Endothelial cell of umbilical vein (primary cell): Measurements from ENCODE around the gene IL10RB. TPM values are rescaled to one million over a fixed set of nuclear protein-coding genes. Genes with fewer than 3 reads are reported as not detected.

Source experiments
- BruUV-seq: library from RNA; stranded (reverse); fragments of 400-500 nt; replicated peaks from 2 replicates; lab custom pipeline; 2021; lab: Mats Ljungman, UMichigan
- CTCF ChIA-PET: fragments of 300-600, 350-600 bp; sonication (Branson Sonifier 250); formaldehyde crosslinking; loops from one replicate; lab custom pipeline; 2021; ENCODE audit warnings: antibody characterized with exemption, inconsistent platforms; lab: Charles Lee
- POLR2A ChIA-PET: fragments of 300-600, 350-600 bp; sonication (Branson Sonifier 250); formaldehyde crosslinking; loops from one replicate; lab custom pipeline; 2021; ENCODE audit warnings: antibody characterized with exemption, inconsistent platforms; lab: Charles Lee
- DNase-seq: peaks from one replicate; pipeline ENCODE4 v3.0.0-alpha.2; 2011; ENCODE audit warnings: low read depth, low spot score
- FAIRE-seq: peaks from 2 replicates; lab custom pipeline; 2011; peaks lifted over from hg19 to GRCh38; lab: Jason Lieb, UNC
- H2AFZ ChIP-seq: 2 replicates; pipeline ENCODE4 v1.6.0; 2012; ENCODE audit warnings: low read depth, low read length, control low read depth, inconsistent platforms
- H3K27ac ChIP-seq: 2 replicates; pipeline ENCODE4 v1.5.1; 2011; ENCODE audit warnings: low read depth, mild to moderate bottlenecking, control low read depth, low read length, moderate library complexity; ENCODE audit not compliant: insufficient read depth
- H3K27me3 ChIP-seq, 2 experiments: 2 replicates each; pipeline versions ENCODE4 v1.6.0 to v1.6.1; 2011; ENCODE audit warnings: low read length in 2 of 2, mixed read lengths in 1 of 2; ENCODE audit not compliant: control insufficient read depth in 2 of 2, insufficient read depth in 2 of 2
- H3K36me3 ChIP-seq, 2 experiments: 2 replicates in 1 of 2; 3 replicates in 1 of 2; pipeline ENCODE4 v1.5.1; 2011; ENCODE audit warnings: low read length in 2 of 2, mild to moderate bottlenecking in 1 of 2, moderate library complexity in 1 of 2; ENCODE audit not compliant: control insufficient read depth in 2 of 2, insufficient read depth in 2 of 2; ENCODE audit errors: extremely low read depth in 1 of 2
- H3K4me1 ChIP-seq: 3 replicates; pipeline ENCODE4 v1.5.1; 2011; ENCODE audit warnings: mild to moderate bottlenecking, low read length; ENCODE audit not compliant: control insufficient read depth, insufficient read depth; ENCODE audit errors: extremely low read depth
- H3K4me2 ChIP-seq: 2 replicates; pipeline ENCODE4 v1.6.1; 2011; ENCODE audit warnings: low read length, control low read depth, mixed read lengths; ENCODE audit not compliant: insufficient read depth
- H3K4me3 ChIP-seq, 3 experiments: fragments of 200-600 bp in 1 of 3; sonication (generic), shearing (Covaris generic) in 1 of 3; replicated peaks in 1 of 3; 2 replicates each; pipeline ENCODE4 v1.5.1; 2011 to 2016; ENCODE audit warnings: control low read depth in 3 of 3, low read length in 3 of 3, mild to moderate bottlenecking in 2 of 3, inconsistent platforms in 1 of 3, low read depth in 1 of 3, moderate library complexity in 1 of 3; ENCODE audit not compliant: insufficient read depth in 1 of 3
- H3K79me2 ChIP-seq: 2 replicates; pipeline ENCODE4 v1.6.0; 2012; ENCODE audit warnings: low read length, inconsistent platforms; ENCODE audit not compliant: control insufficient read depth, insufficient read depth
- H3K9ac ChIP-seq: replicated peaks from 2 replicates; pipeline ENCODE3; 2011; ENCODE audit warnings: low read length, control low read depth; ENCODE audit not compliant: insufficient read depth; ENCODE audit errors: extremely low read depth
- H3K9me1 ChIP-seq: replicated peaks from 3 replicates; pipeline ENCODE4 v1.6.0; 2011; ENCODE audit warnings: mild to moderate bottlenecking, low read length; ENCODE audit not compliant: control insufficient read depth, insufficient read depth; ENCODE audit errors: extremely low read depth
- H3K9me3 ChIP-seq: replicated peaks from 2 replicates; pipeline ENCODE4 v1.5.1; 2012; ENCODE audit warnings: low read length, inconsistent platforms; ENCODE audit not compliant: control insufficient read depth, insufficient read depth
- H4K20me1 ChIP-seq: replicated peaks from 2 replicates; pipeline ENCODE3; 2011; ENCODE audit warnings: mild to moderate bottlenecking, low read length; ENCODE audit not compliant: control insufficient read depth, insufficient read depth; ENCODE audit errors: extremely low read depth
- EZH2 ChIP-seq: IDR thresholded peaks from 2 replicates; pipeline ENCODE4 v1.6.1; 2012; ENCODE audit warnings: borderline replicate concordance, low read depth, mild to moderate bottlenecking, moderate library complexity, low read length, inconsistent platforms; ENCODE audit not compliant: severe bottlenecking
- FOS ChIP-seq: IDR thresholded peaks from 2 replicates; pipeline ENCODE4 v1.6.1; 2011; ENCODE audit warnings: mild to moderate bottlenecking, low read length, moderate library complexity, borderline replicate concordance; ENCODE audit not compliant: insufficient read depth
- GATA2 ChIP-seq: IDR thresholded peaks from 2 replicates; pipeline ENCODE4 v1.7.0; 2011; ENCODE audit warnings: low read depth, mild to moderate bottlenecking, moderate library complexity, mixed read lengths, low read length; ENCODE audit not compliant: insufficient read length, insufficient read depth
- JUN ChIP-seq: IDR thresholded peaks from 2 replicates; pipeline ENCODE4 v1.6.1; 2011; ENCODE audit warnings: borderline replicate concordance, low read depth; ENCODE audit not compliant: insufficient read length, insufficient read depth
- MYC ChIP-seq: IDR thresholded peaks from one replicate; pipeline ENCODE4 v1.6.1; 2011; ENCODE audit warnings: mild to moderate bottlenecking, low read depth, low read length
- POLR2A ChIP-seq: IDR thresholded peaks from 2 replicates; pipeline ENCODE4 v1.6.1; 2012; ENCODE audit warnings: low read depth, mild to moderate bottlenecking, control low read depth, low read length
- POLR2AphosphoS5 ChIP-seq: IDR thresholded peaks from 2 replicates; pipeline ENCODE4 v1.6.1; 2012; ENCODE audit warnings: low read depth, mild to moderate bottlenecking, control low read depth, low read length, moderate library complexity; ENCODE audit not compliant: insufficient read depth
- dilution Hi-C: fragments of 300-500 bp; cut with MboI; formaldehyde crosslinking; loops from one replicate; pipeline ENCODE4 v1.15.0; 2019; ENCODE audit warnings: low sequenced_read_pairs; ENCODE audit not compliant: extremely low pct_ligation_motif_present
- intact Hi-C: fragments of 100-400 bp; cut with micrococcal nuclease; formaldehyde crosslinking; loops from one replicate; pipeline ENCODE4 v1.10.0; 2022
- polyA plus RNA-seq, 4 experiments: library from polyadenylated mRNA; depleted of rRNA in 3 of 4; stranded (reverse) in 3 of 4; unstranded in 1 of 4; fragments of >200 nt; gene quantifications; 2 replicates each; pipeline versions ENCODE4 v1.2.1 to v1.2.3, GENCODE V29; 2011 to 2012; ENCODE audit warnings: missing spikeins in 1 of 4
- total RNA-seq: library from RNA; stranded (reverse); gene quantifications from 2 replicates; pipeline ENCODE4 v1.2.3, GENCODE V29; 2021
- TF ChIP-seq, protein P1 (sequence below), 2 donors: IDR thresholded peaks; 1 replicate in 1 of 2; 2 replicates in 1 of 2; pipeline ENCODE4 v1.5.1; 2011; ENCODE audit warnings: low read length in 2 of 2, mild to moderate bottlenecking in 2 of 2, moderate library complexity in 2 of 2, control low read depth in 1 of 2, inconsistent platforms in 1 of 2, low read depth in 1 of 2; ENCODE audit not compliant: insufficient read depth in 1 of 2; ENCODE audit errors: extremely low read depth in 1 of 2
- TF ChIP-seq, protein P2 (sequence below): IDR thresholded peaks from 2 replicates; pipeline ENCODE4 v1.6.1; 2011; ENCODE audit not compliant: insufficient read depth, insufficient read length

IL10RB gene
- total and polyA plus RNA-seq, 2 donors (not counting 3 experiments of a cell fraction or from before 2014, with no cell fraction given), result 21.9 to 31.4 TPM

DNA sequence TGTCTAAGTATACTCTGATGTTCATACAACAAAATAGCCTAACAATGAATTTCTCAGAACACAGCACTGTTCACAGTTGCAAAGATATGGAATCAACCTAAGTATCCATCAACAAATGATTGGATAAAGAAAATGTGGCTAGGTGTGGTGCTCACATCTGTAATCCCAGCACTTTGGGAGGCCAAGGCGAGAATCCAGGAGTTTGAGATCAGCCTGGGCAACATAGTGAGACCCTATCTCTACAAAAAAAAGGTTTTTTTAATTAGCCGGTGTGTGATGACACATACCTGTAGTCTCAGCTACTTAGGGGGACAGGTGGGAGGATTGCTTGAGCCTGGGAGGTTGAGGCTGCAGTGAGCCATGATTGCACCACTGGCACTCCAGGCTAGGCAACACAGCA, 25.8 kb upstream of the IL10RB start:
- H3K4me3 ChIP-seq, result no peak overlapping the region
- H4K20me1 ChIP-seq, result no peaks in the 10 kb centered on the region
- H3K4me1 ChIP-seq, result peaks cover 9% of the 10 kb centered on the region
- H3K27me3 ChIP-seq, result no peaks in the 10 kb centered on the region
- no peak overlapping the region for H2AFZ ChIP-seq
- H3K79me2 ChIP-seq, result peaks cover 21% of the 10 kb centered on the region
- H3K9ac ChIP-seq, result no peak overlapping the region
- CTCF ChIA-PET, result no interaction called here
- dilution Hi-C loops, result no loop called here
- H3K27ac ChIP-seq, result no peak overlapping the region
- DNase-seq (no peak), FAIRE-seq (no peak)
- H3K36me3 ChIP-seq, result peaks cover 1 to 5% of the 10 kb centered on the region in 2 experiments
- H3K9me1 ChIP-seq, result no peaks in the 10 kb centered on the region
- H3K4me2 ChIP-seq, result no peak overlapping the region
- BruUV-seq, result no TSS peak
- no peak for TF ChIP-seq MYC
- TF ChIP-seq FOS, result no peak
- TF ChIP-seq, protein P1, sequence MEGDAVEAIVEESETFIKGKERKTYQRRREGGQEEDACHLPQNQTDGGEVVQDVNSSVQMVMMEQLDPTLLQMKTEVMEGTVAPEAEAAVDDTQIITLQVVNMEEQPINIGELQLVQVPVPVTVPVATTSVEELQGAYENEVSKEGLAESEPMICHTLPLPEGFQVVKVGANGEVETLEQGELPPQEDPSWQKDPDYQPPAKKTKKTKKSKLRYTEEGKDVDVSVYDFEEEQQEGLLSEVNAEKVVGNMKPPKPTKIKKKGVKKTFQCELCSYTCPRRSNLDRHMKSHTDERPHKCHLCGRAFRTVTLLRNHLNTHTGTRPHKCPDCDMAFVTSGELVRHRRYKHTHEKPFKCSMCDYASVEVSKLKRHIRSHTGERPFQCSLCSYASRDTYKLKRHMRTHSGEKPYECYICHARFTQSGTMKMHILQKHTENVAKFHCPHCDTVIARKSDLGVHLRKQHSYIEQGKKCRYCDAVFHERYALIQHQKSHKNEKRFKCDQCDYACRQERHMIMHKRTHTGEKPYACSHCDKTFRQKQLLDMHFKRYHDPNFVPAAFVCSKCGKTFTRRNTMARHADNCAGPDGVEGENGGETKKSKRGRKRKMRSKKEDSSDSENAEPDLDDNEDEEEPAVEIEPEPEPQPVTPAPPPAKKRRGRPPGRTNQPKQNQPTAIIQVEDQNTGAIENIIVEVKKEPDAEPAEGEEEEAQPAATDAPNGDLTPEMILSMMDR (IDR thresholded peaks at IDR 0.05; ENCODE audit: extremely low read depth in 1 of 2, insufficient read depth in 1 of 2, low read depth in 1 of 2, low read length in 2 of 2), result no peak
- no peak for TF ChIP-seq POLR2AphosphoS5
- TF ChIP-seq JUN, result no peak
- TF ChIP-seq, protein P2, sequence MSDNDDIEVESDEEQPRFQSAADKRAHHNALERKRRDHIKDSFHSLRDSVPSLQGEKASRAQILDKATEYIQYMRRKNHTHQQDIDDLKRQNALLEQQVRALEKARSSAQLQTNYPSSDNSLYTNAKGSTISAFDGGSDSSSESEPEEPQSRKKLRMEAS, result no peak
- TF ChIP-seq GATA2, result no peak
- no peak for TF ChIP-seq POLR2A
- no peak for TF ChIP-seq EZH2
- POLR2A ChIA-PET, result no interaction called here
- no peaks in the 10 kb centered on the region for H3K9me3 ChIP-seq
- intact Hi-C loops, result no loop called here
